GM06990 (cell line): ENCODE data around the gene ERC2.

Source experiments
- DNase-seq: peaks from one replicate; pipeline ENCODE4 v3.0.0-alpha.2; 2011; ENCODE audit not compliant: insufficient read length; ENCODE audit errors: extremely low read depth
- H3K27me3 ChIP-seq: replicated peaks from 2 replicates; pipeline ENCODE4 v1.6.0; 2011; ENCODE audit warnings: low read length; ENCODE audit not compliant: control insufficient read depth, insufficient read depth
- H3K36me3 ChIP-seq: 2 replicates; pipeline ENCODE4 v1.5.1; 2011; ENCODE audit warnings: low read length; ENCODE audit not compliant: control insufficient read depth, insufficient read depth
- H3K4me3 ChIP-seq: replicated peaks from 2 replicates; pipeline ENCODE4 v1.5.1; 2011; ENCODE audit warnings: low read depth, mild to moderate bottlenecking, control low read depth, low read length
- TF ChIP-seq, protein P1 (sequence below): IDR thresholded peaks from 2 replicates; pipeline ENCODE4 v1.5.1; 2011; ENCODE audit warnings: low read length, control low read depth, mild to moderate bottlenecking, inconsistent platforms; ENCODE audit not compliant: insufficient read depth, poor library complexity, severe bottlenecking

ERC2 gene

DNA sequence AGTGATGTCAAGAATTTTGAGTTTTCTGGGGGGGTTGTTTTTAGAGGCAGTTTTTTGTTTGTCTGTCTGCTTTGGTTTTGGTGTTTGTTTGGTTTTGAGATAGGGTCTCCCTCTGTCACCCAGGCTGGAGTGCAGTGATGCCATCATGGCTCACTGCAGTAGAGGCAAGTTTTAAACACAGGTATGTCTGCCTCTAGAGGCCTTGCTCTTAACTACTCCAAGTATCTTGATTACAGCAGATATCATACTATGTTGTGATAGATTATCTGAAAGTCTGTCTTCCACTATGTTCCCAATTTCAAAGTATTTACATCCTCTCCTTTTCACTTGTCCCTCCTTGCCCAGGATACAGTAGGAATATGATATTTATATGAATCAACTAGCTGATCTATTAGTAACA lies 57.7 kb downstream of the ERC2 start:
- no peak for DNase-seq
- Histone ChIP-seq H3K27me3 (peaks cover 1% of the 10 kb centered on the region; the same call in 1 of the 2 replicates), H3K36me3 (no peaks in the 10 kb centered on the region), H3K4me3 (no peak overlapping the region)
- TF ChIP-seq, protein P1, sequence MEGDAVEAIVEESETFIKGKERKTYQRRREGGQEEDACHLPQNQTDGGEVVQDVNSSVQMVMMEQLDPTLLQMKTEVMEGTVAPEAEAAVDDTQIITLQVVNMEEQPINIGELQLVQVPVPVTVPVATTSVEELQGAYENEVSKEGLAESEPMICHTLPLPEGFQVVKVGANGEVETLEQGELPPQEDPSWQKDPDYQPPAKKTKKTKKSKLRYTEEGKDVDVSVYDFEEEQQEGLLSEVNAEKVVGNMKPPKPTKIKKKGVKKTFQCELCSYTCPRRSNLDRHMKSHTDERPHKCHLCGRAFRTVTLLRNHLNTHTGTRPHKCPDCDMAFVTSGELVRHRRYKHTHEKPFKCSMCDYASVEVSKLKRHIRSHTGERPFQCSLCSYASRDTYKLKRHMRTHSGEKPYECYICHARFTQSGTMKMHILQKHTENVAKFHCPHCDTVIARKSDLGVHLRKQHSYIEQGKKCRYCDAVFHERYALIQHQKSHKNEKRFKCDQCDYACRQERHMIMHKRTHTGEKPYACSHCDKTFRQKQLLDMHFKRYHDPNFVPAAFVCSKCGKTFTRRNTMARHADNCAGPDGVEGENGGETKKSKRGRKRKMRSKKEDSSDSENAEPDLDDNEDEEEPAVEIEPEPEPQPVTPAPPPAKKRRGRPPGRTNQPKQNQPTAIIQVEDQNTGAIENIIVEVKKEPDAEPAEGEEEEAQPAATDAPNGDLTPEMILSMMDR = no peak

DNA sequence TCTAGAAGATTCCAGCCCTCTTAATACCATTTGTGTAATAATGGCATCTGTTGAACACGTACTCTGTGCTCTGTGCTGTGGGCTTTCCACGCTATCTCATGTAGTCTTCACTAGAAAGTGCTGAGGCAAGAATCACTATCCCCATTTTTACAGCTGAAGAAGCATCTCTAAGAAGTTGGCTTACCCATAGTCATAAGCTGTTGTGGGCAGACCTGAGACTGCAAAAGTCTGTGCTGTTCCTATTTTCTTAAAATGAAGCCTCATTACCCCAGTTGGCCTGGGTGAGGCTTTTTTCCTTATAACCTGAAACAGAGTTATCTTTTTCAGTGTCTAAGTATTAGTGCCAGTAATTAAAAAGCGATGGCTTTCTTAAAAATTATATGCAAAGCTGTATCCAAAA lies 58.5 kb downstream of the ERC2 start:
- TF ChIP-seq, protein P1 = no peak
- no peak for DNase-seq
- Histone ChIP-seq H3K27me3 (peaks cover 1% of the 10 kb centered on the region; the same call in 1 of the 2 replicates), H3K36me3 (no peaks in the 10 kb centered on the region), H3K4me3 (no peak overlapping the region)

DNA sequence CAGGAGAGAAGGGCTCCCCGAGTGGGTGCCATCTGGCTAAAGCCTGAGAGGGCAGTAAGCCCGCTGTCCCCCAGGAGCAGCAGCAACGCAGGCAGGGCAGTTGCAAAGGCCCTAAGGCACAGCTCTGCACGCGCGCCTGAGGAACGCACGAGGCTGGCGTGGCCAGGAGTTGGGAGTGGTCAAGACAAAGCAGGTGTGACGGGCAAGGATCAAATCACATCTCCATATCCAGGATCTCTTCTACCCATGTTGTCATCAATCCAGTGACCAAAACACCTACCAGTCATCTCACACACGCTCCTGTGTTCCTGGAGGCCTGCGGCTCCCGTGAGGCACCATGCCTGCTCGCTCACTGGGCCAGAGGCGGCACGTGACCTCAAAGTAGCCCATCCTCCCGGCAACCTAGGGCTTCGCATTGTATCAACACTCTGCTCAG lies 59.5 kb downstream of the ERC2 start:
- TF ChIP-seq, protein P1 = no peak
- no peak for DNase-seq
- Histone ChIP-seq H3K36me3 (no peaks in the 10 kb centered on the region), H3K27me3 (peaks cover 1% of the 10 kb centered on the region; the same call in 1 of the 2 replicates), H3K4me3 (no peak overlapping the region)

DNA sequence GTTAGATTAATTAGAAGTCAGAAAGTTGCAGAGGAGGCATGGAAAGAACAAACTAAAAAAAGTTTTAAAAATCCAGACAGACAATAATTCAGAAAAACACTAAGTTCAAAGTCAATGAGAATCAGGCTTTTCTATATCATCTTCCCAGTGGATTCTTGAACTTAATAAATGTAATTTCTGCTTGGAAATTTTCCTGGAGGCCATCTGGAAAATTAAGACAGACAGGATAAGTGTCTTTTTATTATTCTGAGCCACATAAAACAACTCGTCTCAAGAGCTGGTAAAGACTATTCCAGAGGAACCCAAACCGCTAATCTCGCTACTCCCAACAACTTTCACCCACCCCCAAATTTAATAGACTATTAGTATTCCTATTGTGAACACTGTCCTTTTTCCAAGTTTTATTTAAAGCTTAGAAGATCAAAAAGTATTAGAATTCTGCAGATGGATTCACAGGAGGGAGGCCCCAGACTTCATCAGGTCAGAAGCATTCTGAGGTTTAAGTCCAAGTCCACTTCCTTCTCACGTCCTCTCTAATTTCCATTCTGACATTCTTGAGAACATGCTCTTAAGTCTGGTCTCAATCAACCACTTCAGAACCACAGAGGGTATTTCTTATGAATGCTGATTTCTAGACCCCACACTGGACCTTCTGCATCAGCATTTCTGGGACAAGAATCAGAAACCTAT lies 61.3 kb downstream of the ERC2 start:
- Histone ChIP-seq H3K4me3 (no peak overlapping the region), H3K27me3 (peaks cover 1% of the 10 kb centered on the region; the same call in 1 of the 2 replicates), H3K36me3 (no peaks in the 10 kb centered on the region)
- TF ChIP-seq, protein P1 = no peak
- no peak for DNase-seq

DNA sequence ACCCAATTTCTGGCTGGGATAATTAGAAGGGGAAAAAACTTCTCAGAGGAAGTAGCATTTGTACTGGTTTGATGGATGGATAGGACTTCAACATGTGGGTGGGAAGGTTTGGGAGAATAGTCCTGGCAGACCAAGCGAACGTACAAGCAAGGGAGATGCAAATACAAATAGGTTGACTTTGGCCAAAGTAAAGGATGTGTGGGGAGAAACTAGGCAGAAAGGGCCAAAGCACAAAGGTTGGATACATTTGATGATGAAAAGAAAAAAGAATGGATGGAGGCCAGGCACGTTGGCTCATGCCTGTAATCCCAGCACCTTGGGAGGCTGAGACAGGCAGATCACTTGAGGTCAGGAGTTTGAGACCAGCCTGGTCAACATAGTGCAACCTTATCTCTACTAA lies 63.4 kb downstream of the ERC2 start:
- Histone ChIP-seq H3K36me3 (no peaks in the 10 kb centered on the region), H3K4me3 (no peak overlapping the region), H3K27me3 (peaks cover 1% of the 10 kb centered on the region; the same call in 1 of the 2 replicates)
- TF ChIP-seq, protein P1 = no peak
- no peak for DNase-seq
